PC-9 (cell line): ENCODE data around the gene SEC16A.

Source experiments
- CTCF ChIP-seq: fragments of 200-600 bp; sonication (generic); conservative IDR thresholded peaks from 2 replicates; pipeline ENCODE4 v1.6.1; 2017; ENCODE audit warnings: mixed run types, antibody characterized with exemption, mild to moderate bottlenecking, moderate library complexity
- EZH2 ChIP-seq: fragments of 200-600 bp; sonication (generic); IDR thresholded peaks from 2 replicates; pipeline ENCODE4 v1.8.0; 2017; ENCODE audit warnings: antibody characterized with exemption, low read depth

GRCh38 chr9:136433849-136434579, 48.8 kb downstream of the SEC16A start:
- TF ChIP-seq CTCF, result no peak
- no peak for TF ChIP-seq EZH2
